ENCODE measurements around the gene ZNF12.

DNA sequence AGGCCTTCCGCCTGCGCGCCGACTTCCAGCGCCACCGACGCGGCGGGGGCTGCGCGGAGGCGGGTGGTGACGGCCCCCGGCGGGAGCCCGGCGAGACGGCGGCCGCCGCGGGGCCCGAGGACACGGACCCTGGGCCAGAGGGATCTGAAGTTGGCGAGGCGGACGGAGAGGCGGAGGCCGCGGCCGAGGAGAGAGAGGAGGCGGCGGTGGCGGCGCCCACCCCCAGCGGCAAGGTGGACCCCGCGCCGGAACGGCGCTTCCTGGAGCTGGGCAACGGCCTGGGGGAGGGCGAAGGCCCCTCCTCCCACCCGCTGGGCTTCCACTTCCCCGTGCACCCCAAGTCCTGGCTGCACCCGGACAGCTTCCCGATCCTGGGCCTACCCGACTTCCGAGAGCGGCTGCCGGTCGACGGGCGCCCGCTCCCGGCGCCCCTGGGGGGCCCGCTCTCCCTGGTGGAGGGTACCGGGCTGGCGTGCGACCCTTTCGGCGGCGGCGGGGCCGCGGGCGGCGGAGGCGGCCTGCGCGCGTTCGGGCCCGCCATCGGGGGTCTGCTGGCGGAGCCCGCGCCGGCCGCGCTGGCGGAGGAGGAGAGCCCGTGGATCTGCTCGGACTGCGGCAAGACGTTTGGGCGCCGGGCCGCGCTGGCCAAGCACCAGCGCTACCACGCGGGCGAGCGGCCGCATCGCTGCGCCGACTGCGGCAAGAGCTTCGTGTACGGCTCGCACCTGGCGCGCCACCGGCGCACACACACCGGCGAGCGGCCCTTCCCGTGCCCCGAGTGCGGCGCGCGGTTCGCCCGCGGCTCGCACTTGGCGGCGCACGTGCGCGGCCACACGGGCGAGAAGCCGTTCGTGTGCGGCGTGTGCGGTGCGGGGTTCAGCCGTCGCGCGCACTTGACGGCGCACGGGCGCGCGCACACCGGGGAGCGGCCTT, 53.4 kb downstream of the ZNF12 start:
- TF ChIP-seq, protein P1, sequence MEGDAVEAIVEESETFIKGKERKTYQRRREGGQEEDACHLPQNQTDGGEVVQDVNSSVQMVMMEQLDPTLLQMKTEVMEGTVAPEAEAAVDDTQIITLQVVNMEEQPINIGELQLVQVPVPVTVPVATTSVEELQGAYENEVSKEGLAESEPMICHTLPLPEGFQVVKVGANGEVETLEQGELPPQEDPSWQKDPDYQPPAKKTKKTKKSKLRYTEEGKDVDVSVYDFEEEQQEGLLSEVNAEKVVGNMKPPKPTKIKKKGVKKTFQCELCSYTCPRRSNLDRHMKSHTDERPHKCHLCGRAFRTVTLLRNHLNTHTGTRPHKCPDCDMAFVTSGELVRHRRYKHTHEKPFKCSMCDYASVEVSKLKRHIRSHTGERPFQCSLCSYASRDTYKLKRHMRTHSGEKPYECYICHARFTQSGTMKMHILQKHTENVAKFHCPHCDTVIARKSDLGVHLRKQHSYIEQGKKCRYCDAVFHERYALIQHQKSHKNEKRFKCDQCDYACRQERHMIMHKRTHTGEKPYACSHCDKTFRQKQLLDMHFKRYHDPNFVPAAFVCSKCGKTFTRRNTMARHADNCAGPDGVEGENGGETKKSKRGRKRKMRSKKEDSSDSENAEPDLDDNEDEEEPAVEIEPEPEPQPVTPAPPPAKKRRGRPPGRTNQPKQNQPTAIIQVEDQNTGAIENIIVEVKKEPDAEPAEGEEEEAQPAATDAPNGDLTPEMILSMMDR (IDR thresholded peaks at IDR 0.05), result no peak
- TF ChIP-seq EZH2phosphoT487 (IDR thresholded peaks at IDR 0.05), result no peak
